B cell (primary cell): ENCODE data around the gene BMPR1A. TPM values are rescaled to one million over a fixed set of nuclear protein-coding genes. Genes with fewer than 3 reads are reported as not detected.

Experiments used
- ATAC-seq: fragments of 200-7000 bp; cut with Tn5 transposase; one replicate; pipeline ENCODE4 v1.10.0; 2021; ENCODE audit warnings: low read depth, mild to moderate bottlenecking, moderate number of reproducible peaks, moderate library complexity
- CTCF ChIA-PET: fragments of 350-600 bp; sonication (Branson Sonifier 250); formaldehyde crosslinking; loops from one replicate; lab custom pipeline; 2021; ENCODE audit warnings: antibody characterized with exemption, inconsistent platforms; lab: Charles Lee
- POLR2A ChIA-PET: fragments of 350-600 bp; sonication (Branson Sonifier 250); formaldehyde crosslinking; loops from one replicate; lab custom pipeline; 2021; ENCODE audit warnings: antibody characterized with exemption; lab: Charles Lee
- DNase-seq: peaks from one replicate; pipeline ENCODE4 v3.0.0; 2013
- H2AFZ ChIP-seq: 2 replicates; pipeline ENCODE4 v1.6.1; 2012; ENCODE audit warnings: mild to moderate bottlenecking, low read depth, low read length; ENCODE audit not compliant: insufficient read depth, poor library complexity, severe bottlenecking
- H3K27ac ChIP-seq, 2 donors: 1 replicate in 1 of 2; 2 replicates in 1 of 2; pipeline ENCODE4 v1.5.1; 2012 to 2013; ENCODE audit warnings: low read length in 2 of 2, mild to moderate bottlenecking in 2 of 2, moderate library complexity in 1 of 2
- H3K27me3 ChIP-seq, 4 experiments: fragments of 200-600 bp in 1 of 4; sonication (generic) in 1 of 4; replicated peaks in 1 of 4; 1 replicate in 2 of 4; 2 replicates in 2 of 4; pipeline versions ENCODE4 v1.6.1 to v1.7.0; 2013 to 2016; ENCODE audit warnings: low read length in 3 of 4, mild to moderate bottlenecking in 2 of 4, mixed read lengths in 1 of 4, moderate library complexity in 1 of 4; ENCODE audit not compliant: insufficient read depth in 4 of 4, control insufficient read depth in 3 of 4; ENCODE audit errors: control extremely low read depth in 1 of 4
- H3K36me3 ChIP-seq, 2 experiments: replicated peaks in 1 of 2; 1 replicate in 1 of 2; 2 replicates in 1 of 2; pipeline versions ENCODE4 v1.6.1 to v1.7.1; 2013; ENCODE audit warnings: low read length in 1 of 2; ENCODE audit not compliant: insufficient read depth in 2 of 2, control insufficient read depth in 1 of 2; ENCODE audit errors: control extremely low read depth in 1 of 2, extremely low read depth in 1 of 2
- H3K4me1 ChIP-seq, 2 donors: fragments of 200-600 bp in 1 of 2; sonication (generic) in 1 of 2; 1 replicate in 1 of 2; 2 replicates in 1 of 2; pipeline versions ENCODE4 v1.5.1 to v1.6.1; 2013 to 2017; ENCODE audit warnings: low read length in 2 of 2; ENCODE audit not compliant: control insufficient read depth in 2 of 2, insufficient read depth in 2 of 2
- H3K4me2 ChIP-seq: replicated peaks from 2 replicates; pipeline ENCODE3; 2012; ENCODE audit warnings: mild to moderate bottlenecking, low read depth, low read length; ENCODE audit not compliant: poor library complexity, severe bottlenecking
- H3K4me3 ChIP-seq, 5 experiments: fragments of 200-600 bp in 1 of 5; sonication (generic) in 1 of 5; 1 replicate in 3 of 5; 2 replicates in 2 of 5; pipeline versions ENCODE4 v1.5.1 to v1.7.0; 2011 to 2016; ENCODE audit warnings: low read length in 4 of 5, mild to moderate bottlenecking in 4 of 5, low read depth in 2 of 5, control low read depth in 1 of 5, moderate library complexity in 1 of 5; ENCODE audit not compliant: insufficient read depth in 1 of 5; ENCODE audit errors: control extremely low read depth in 1 of 5, extremely low read depth in 1 of 5
- H3K79me2 ChIP-seq: fragments of 200-600 bp; sonication (generic); one replicate; pipeline ENCODE4 v1.6.0; 2016; ENCODE audit warnings: low read length; ENCODE audit not compliant: control insufficient read depth, insufficient read depth
- H3K9ac ChIP-seq: fragments of 200-600 bp; sonication (generic); 2 replicates; pipeline ENCODE4 v1.6.1; 2017; ENCODE audit warnings: mild to moderate bottlenecking, low read length, moderate library complexity
- H3K9me3 ChIP-seq, 3 donors: one replicate each; pipeline versions ENCODE4 v1.6.1 to v1.7.1; 2013; ENCODE audit warnings: low read length in 2 of 3; ENCODE audit not compliant: control insufficient read depth in 2 of 3, insufficient read depth in 1 of 3; ENCODE audit errors: control extremely low read depth in 1 of 3
- H4K20me1 ChIP-seq: 2 replicates; pipeline ENCODE4 v1.6.0; 2012; ENCODE audit warnings: mild to moderate bottlenecking, low read length; ENCODE audit not compliant: insufficient read depth, control insufficient read depth, poor library complexity, severe bottlenecking
- H3K27ac Mint-ChIP-seq: one replicate; pipeline ENCODE4 v1.8.0; 2021; ENCODE audit warnings: mixed read lengths
- H3K27me3 Mint-ChIP-seq: one replicate; pipeline ENCODE4 v1.8.0; 2021; ENCODE audit warnings: mixed read lengths
- H3K4me1 Mint-ChIP-seq: one replicate; pipeline ENCODE4 v1.8.0; 2021; ENCODE audit warnings: mixed read lengths
- H3K4me3 Mint-ChIP-seq: one replicate; pipeline ENCODE4 v1.8.0; 2021; ENCODE audit warnings: mixed read lengths
- H3K9me3 Mint-ChIP-seq: one replicate; pipeline ENCODE4 v1.8.0; 2022; ENCODE audit warnings: mixed read lengths; ENCODE audit not compliant: insufficient read depth
- EZH2 ChIP-seq: IDR thresholded peaks from 2 replicates; pipeline ENCODE4 v1.6.1; 2012; ENCODE audit warnings: borderline replicate concordance, low read depth, mild to moderate bottlenecking, moderate library complexity, low read length; ENCODE audit not compliant: insufficient read depth, poor library complexity, severe bottlenecking
- WGBS: methylation state at CpG from one replicate; pipeline ENCODE4 v1.1.5; 2013; ENCODE audit warnings: missing lambda C conversion rate; ENCODE audit not compliant: insufficient coverage; 5-methylcytosine and 5-hydroxymethylcytosine counted together
- intact Hi-C: fragments of 100-400 bp; cut with micrococcal nuclease; formaldehyde crosslinking; loops from one replicate; pipeline ENCODE4 v1.10.0; 2022
- polyA plus RNA-seq: library from polyadenylated mRNA; depleted of rRNA; stranded (reverse); fragments of >200 nt; gene quantifications from 2 replicates; pipeline ENCODE4 v1.2.3, GENCODE V29; 2012
- total RNA-seq, 2 donors: library from RNA; stranded (reverse); fragments of 120-200 nt in 1 of 2; gene quantifications; 1 replicate in 1 of 2; 2 replicates in 1 of 2; pipeline versions ENCODE4 v1.2.3 to v1.2.4, GENCODE V29; 2013 to 2022
- TF ChIP-seq, protein P1 (sequence below): fragments of 200-600 bp; IDR thresholded peaks from one replicate; pipeline ENCODE4 v1.8.0; 2022; ENCODE audit warnings: antibody characterized with exemption, mild to moderate bottlenecking

Gene BMPR1A
- total and polyA plus RNA-seq, 2 donors (not counting 1 experiment from before 2014, with no cell fraction given): 1.9 to 15.1 TPM

DNA sequence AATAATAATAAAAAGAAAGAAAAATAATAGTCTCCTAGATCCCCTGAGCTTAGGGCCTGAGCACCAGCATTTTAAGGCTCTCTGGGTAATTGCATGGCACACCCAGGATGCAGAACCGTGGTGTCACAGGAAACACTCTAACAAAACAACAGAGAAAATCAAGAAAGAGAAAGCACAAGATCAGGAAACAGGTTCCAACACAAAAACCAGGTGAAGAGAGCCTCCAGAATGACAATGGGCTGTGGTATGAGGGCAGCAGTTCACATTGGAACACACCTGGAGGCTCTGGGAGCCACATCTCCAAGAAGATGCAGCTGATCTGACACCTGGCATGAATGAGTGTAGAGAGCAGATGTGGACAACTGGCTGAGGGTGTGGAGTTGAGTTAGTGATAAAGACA is 193.9 kb downstream of the BMPR1A start:
- no peaks in the 10 kb centered on the region for H3K36me3 ChIP-seq
- no peaks in the 10 kb centered on the region for H4K20me1 ChIP-seq
- WGBS: 20% methylated on average over 1 of the region's 1 CpG
- intact Hi-C loops: no loop called here
- no peaks in the 10 kb centered on the region for H3K79me2 ChIP-seq
- no peaks in the 10 kb centered on the region for H3K4me1 Mint-ChIP-seq
- POLR2A ChIA-PET: no interaction called here
- peaks cover 7% of the 10 kb centered on the region for H3K27me3 Mint-ChIP-seq
- no peak for ATAC-seq
- no peak overlapping the region for H2AFZ ChIP-seq
- no peak overlapping the region for H3K4me2 ChIP-seq
- no peak overlapping the region for H3K9ac ChIP-seq
- H3K4me3 ChIP-seq: no peak overlapping the region
- peaks cover 0 to 10% (median 0%) of the 10 kb centered on the region in 4 experiments for H3K27me3 ChIP-seq
- TF ChIP-seq, protein P1, sequence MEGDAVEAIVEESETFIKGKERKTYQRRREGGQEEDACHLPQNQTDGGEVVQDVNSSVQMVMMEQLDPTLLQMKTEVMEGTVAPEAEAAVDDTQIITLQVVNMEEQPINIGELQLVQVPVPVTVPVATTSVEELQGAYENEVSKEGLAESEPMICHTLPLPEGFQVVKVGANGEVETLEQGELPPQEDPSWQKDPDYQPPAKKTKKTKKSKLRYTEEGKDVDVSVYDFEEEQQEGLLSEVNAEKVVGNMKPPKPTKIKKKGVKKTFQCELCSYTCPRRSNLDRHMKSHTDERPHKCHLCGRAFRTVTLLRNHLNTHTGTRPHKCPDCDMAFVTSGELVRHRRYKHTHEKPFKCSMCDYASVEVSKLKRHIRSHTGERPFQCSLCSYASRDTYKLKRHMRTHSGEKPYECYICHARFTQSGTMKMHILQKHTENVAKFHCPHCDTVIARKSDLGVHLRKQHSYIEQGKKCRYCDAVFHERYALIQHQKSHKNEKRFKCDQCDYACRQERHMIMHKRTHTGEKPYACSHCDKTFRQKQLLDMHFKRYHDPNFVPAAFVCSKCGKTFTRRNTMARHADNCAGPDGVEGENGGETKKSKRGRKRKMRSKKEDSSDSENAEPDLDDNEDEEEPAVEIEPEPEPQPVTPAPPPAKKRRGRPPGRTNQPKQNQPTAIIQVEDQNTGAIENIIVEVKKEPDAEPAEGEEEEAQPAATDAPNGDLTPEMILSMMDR: no peak
- no peak for TF ChIP-seq EZH2
- no peak overlapping the region for H3K27ac ChIP-seq
- CTCF ChIA-PET: no interaction called here
- H3K4me1 ChIP-seq: no peaks in the 10 kb centered on the region
- peaks cover 7% of the 10 kb centered on the region for H3K9me3 Mint-ChIP-seq
- H3K9me3 ChIP-seq: peaks cover 0 to 24% (median 6%) of the 10 kb centered on the region in 3 donors
- no peak overlapping the region for H3K27ac Mint-ChIP-seq
- DNase-seq: no peak
- no peak overlapping the region for H3K4me3 Mint-ChIP-seq

DNA sequence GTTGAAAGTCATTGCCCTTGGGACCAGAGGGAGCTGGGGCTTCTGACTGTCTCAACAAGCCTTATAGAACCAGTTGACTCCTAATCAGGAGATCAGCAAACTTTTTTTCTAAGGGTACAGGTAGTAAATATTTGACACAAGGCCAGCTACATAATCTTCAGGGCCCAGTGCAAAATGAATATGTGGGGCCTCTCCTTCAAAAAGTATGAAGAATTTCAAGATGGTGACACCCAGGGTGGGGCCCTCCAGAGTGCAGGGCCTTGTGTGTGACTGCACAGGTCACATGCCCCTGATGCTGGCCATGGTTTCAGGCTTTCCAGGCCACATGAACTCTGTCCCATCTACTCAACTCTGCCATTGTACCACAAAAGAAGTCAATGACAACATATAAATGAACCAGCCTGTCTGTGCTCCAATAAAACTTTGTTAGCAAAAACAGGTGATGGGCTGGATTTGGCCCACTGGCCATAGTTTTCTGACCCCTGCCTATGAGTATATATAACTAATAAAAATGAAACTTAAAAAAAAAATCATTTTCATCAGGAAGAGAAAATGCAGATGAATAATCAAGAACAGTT is 194.9 kb downstream of the BMPR1A start:
- H3K27ac Mint-ChIP-seq: no peak overlapping the region
- CTCF ChIA-PET: no interaction called here
- ATAC-seq: no peak

More for the DNA sequence above, 194.9 kb downstream of the BMPR1A start:
- Histone ChIP-seq H3K4me3 (no peak overlapping the region), H3K27ac (no peak overlapping the region), H3K4me2 (no peak overlapping the region), H3K27me3 (peaks cover 0 to 10% (median 0%) of the 10 kb centered on the region in 4 experiments), H4K20me1 (no peaks in the 10 kb centered on the region), H3K36me3 (no peaks in the 10 kb centered on the region), H3K9ac (no peak overlapping the region), H3K9me3 (peaks cover 0 to 24% (median 6%) of the 10 kb centered on the region in 3 donors), H3K79me2 (no peaks in the 10 kb centered on the region), H3K4me1 (no peaks in the 10 kb centered on the region), H2AFZ (no peak overlapping the region)
- peaks cover 7% of the 10 kb centered on the region for H3K27me3 Mint-ChIP-seq
- peaks cover 7% of the 10 kb centered on the region for H3K9me3 Mint-ChIP-seq
- H3K4me3 Mint-ChIP-seq: no peak overlapping the region
- TF ChIP-seq, protein P1: no peak
- no peak for TF ChIP-seq EZH2
- no peaks in the 10 kb centered on the region for H3K4me1 Mint-ChIP-seq
- POLR2A ChIA-PET: no interaction called here
- intact Hi-C loops: no loop called here
- no peak for DNase-seq
